ENCODE data around the gene IQGAP2. TPM values are rescaled to one million over a fixed set of nuclear protein-coding genes. Genes with fewer than 3 reads are reported as not detected.

IQGAP2 gene
- total and polyA plus RNA-seq, 2 donors (not counting 1 experiment from before 2014, with no cell fraction given): 8.1 to 15.0 TPM

DNA sequence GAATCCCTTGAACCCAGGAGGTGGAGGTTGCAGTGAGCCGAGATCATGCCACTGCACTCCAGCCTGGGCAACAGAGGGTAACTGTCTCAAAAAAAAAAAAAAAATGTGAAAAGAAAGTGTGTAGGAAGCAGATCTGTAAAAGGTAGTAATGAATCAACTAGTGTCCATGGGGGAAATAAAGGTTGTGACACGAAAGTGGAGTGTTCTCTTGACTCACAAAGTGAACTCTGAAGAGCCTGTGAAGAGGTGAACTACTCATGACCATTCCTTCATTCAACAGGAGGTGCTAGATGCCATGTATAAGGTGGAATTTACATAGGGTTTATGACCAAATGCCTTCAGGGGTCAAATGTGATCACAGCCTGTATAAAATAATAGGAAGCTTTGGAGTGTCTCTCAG is 12.8 kb downstream of the IQGAP2 start:
- intact Hi-C loops (cut with micrococcal nuclease): no loop called here
- ATAC-seq (ENCODE audit: low read depth) (no peak), DNase-seq (no peak)
- 89% methylated on average over 1 of the region's 2 CpGs for WGBS (ENCODE audit: insufficient coverage)
- ChIA-PET POLR2A (no interaction called here), CTCF (no interaction called here)
- Mint-ChIP-seq H3K4me1 (peaks cover 19% of the 10 kb centered on the region), H3K9me3 (ENCODE audit: insufficient read depth) (no peaks in the 10 kb centered on the region), H3K27me3 (no peaks in the 10 kb centered on the region), H3K27ac (no peak overlapping the region), H3K4me3 (no peak overlapping the region)
- Histone ChIP-seq H3K9ac (ENCODE audit: low read length) (no peak overlapping the region), H3K4me1 (ENCODE audit: control insufficient read depth in 2 of 2, insufficient read depth in 2 of 2, low read length in 2 of 2) (peaks cover 8 to 11% of the 10 kb centered on the region in 2 donors), H3K9me3 (ENCODE audit: control extremely low read depth in 1 of 3, control insufficient read depth in 2 of 3, insufficient read depth in 1 of 3, low read length in 2 of 3) (no peaks in the 10 kb centered on the region), H2AFZ (ENCODE audit: insufficient read depth, low read depth, low read length, poor library complexity, severe bottlenecking) (no peak overlapping the region), H3K27me3 (replicated peaks in 1 of 4; ENCODE audit: control extremely low read depth in 1 of 4, control insufficient read depth in 3 of 4, insufficient read depth in 4 of 4, low read length in 3 of 4) (no peaks in the 10 kb centered on the region), H3K36me3 (replicated peaks in 1 of 2; ENCODE audit: control extremely low read depth in 1 of 2, control insufficient read depth in 1 of 2, extremely low read depth in 1 of 2, insufficient read depth in 2 of 2, low read length in 1 of 2) (no peaks in the 10 kb centered on the region), H3K27ac (ENCODE audit: low read length in 2 of 2) (no peak overlapping the region), H3K79me2 (ENCODE audit: control insufficient read depth, insufficient read depth, low read length) (peaks cover 13% of the 10 kb centered on the region), H4K20me1 (ENCODE audit: control insufficient read depth, insufficient read depth, low read length, poor library complexity, severe bottlenecking) (no peaks in the 10 kb centered on the region), H3K4me3 (ENCODE audit: control extremely low read depth in 1 of 5, extremely low read depth in 1 of 5, insufficient read depth in 1 of 5, low read depth in 2 of 5, low read length in 4 of 5) (no peak overlapping the region), H3K4me2 (replicated peaks; ENCODE audit: low read depth, low read length, poor library complexity, severe bottlenecking) (no peak overlapping the region)
- TF ChIP-seq CTCF (IDR thresholded peaks at IDR 0.05) (no peak), EZH2 (IDR thresholded peaks at IDR 0.05; ENCODE audit: borderline replicate concordance, insufficient read depth, low read depth, low read length, poor library complexity, severe bottlenecking) (no peak)

DNA sequence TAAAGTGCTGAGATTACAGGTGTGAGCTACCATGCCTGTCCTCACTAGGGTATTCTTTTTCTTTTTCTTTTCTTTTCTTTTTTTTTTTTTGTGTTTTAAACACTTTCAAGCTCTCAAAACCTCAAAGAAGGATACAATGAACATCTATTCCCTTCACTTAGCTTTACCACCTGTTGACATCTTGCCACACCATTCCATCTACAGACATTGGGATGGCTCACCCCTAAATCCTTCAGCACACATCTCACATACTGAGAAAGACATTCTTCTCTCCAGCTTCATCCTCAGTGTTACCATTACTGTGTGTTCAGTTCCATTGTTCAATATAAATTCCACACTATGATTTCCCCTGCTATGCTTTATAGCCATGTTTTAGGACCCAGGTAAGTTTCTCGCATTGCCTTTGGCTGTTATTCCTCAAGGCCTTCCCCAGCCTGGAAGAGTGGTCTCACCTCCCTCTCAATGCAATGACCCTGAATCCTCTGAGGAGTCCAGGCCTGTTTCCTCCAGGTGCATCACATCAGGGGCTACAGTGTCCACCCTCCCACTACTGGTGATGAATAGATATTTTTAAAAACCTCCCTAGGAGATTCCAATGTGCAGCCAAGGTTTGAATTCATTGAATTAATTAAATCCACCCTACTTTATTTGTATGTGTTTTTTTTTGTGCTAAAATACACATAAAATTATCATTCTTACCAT is 16.7 kb downstream of the IQGAP2 start:
- DNase-seq (no peak), ATAC-seq (ENCODE audit: low read depth) (no peak)
- Histone ChIP-seq H2AFZ (ENCODE audit: insufficient read depth, low read depth, low read length, poor library complexity, severe bottlenecking) (no peak overlapping the region), H3K36me3 (replicated peaks in 1 of 2; ENCODE audit: control extremely low read depth in 1 of 2, control insufficient read depth in 1 of 2, extremely low read depth in 1 of 2, insufficient read depth in 2 of 2, low read length in 1 of 2) (no peaks in the 10 kb centered on the region), H3K27ac (ENCODE audit: low read length in 2 of 2) (no peak overlapping the region), H3K4me3 (ENCODE audit: control extremely low read depth in 1 of 5, extremely low read depth in 1 of 5, insufficient read depth in 1 of 5, low read depth in 2 of 5, low read length in 4 of 5) (no peak overlapping the region), H3K79me2 (ENCODE audit: control insufficient read depth, insufficient read depth, low read length) (peaks cover 2% of the 10 kb centered on the region), H3K9ac (ENCODE audit: low read length) (no peak overlapping the region), H3K27me3 (replicated peaks in 1 of 4; ENCODE audit: control extremely low read depth in 1 of 4, control insufficient read depth in 3 of 4, insufficient read depth in 4 of 4, low read length in 3 of 4) (no peaks in the 10 kb centered on the region), H3K4me2 (replicated peaks; ENCODE audit: low read depth, low read length, poor library complexity, severe bottlenecking) (no peak overlapping the region), H3K4me1 (ENCODE audit: control insufficient read depth in 2 of 2, insufficient read depth in 2 of 2, low read length in 2 of 2) (no peaks in the 10 kb centered on the region), H4K20me1 (ENCODE audit: control insufficient read depth, insufficient read depth, low read length, poor library complexity, severe bottlenecking) (no peaks in the 10 kb centered on the region), H3K9me3 (ENCODE audit: control extremely low read depth in 1 of 3, control insufficient read depth in 2 of 3, insufficient read depth in 1 of 3, low read length in 2 of 3) (no peaks in the 10 kb centered on the region)
- CTCF ChIA-PET: no interaction called here
- no peak overlapping the region for H3K4me3 Mint-ChIP-seq
- 100% methylated on average over 1 of the region's 1 CpG for WGBS (ENCODE audit: insufficient coverage)
- no peak for TF ChIP-seq EZH2 (IDR thresholded peaks at IDR 0.05; ENCODE audit: borderline replicate concordance, insufficient read depth, low read depth, low read length, poor library complexity, severe bottlenecking)
- no peak for TF ChIP-seq CTCF (IDR thresholded peaks at IDR 0.05)
- POLR2A ChIA-PET: no interaction called here
- H3K9me3 Mint-ChIP-seq (ENCODE audit: insufficient read depth): no peaks in the 10 kb centered on the region
- intact Hi-C loops (cut with micrococcal nuclease): no loop called here
- no peaks in the 10 kb centered on the region for H3K27me3 Mint-ChIP-seq
- H3K27ac Mint-ChIP-seq: no peak overlapping the region
- peaks cover 5% of the 10 kb centered on the region for H3K4me1 Mint-ChIP-seq
